Measurements from ENCODE around the gene WNT8A. TPM values are rescaled to one million over a fixed set of nuclear protein-coding genes. Genes with fewer than 3 reads are reported as not detected.

The WNT8A gene
- total and polyA plus RNA-seq, 2 experiments from 2014 or later, result not detected

DNA sequence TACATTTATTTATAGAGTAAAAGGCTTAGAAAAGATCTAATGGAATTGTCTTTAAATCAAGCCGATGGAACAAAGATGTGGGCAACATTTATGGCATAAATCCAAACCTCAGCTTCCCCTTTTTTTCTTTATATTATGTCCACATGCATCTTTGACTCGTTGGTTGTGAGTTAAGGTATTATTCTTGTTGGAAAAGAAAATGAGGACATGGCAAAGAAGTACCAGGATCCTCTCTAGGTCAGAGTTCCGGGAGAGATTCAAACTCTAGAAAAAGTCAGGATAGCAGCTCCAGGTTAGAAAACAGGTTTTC, 55.9 kb downstream of the WNT8A start:
- Histone ChIP-seq H3K4me3 (no peak overlapping the region), H3K9me2 (replicated peaks; ENCODE audit: insufficient read depth) (no peaks in the 10 kb centered on the region), H4K20me1 (ENCODE audit: insufficient read depth, poor library complexity, severe bottlenecking) (no peaks in the 10 kb centered on the region), H3K27ac (no peak overlapping the region), H3K9me3 (ENCODE audit: low read depth) (no peaks in the 10 kb centered on the region), H3K4me1 (ENCODE audit: insufficient read depth) (no peaks in the 10 kb centered on the region), H2AFZ (peak overlapping the region; percentile 77), H3K79me2 (no peaks in the 10 kb centered on the region), H3K27me3 (no peaks in the 10 kb centered on the region), H3K36me3 (replicated peaks; ENCODE audit: insufficient read depth, low read depth) (no peaks in the 10 kb centered on the region), H3K4me2 (peak overlapping the region; percentile 82)
- WGBS (ENCODE audit: low lambda C conversion rate, missing lambda C conversion rate), result 73% methylated on average over 3 of the region's 3 CpGs
- no peak for DNase-seq (ENCODE audit: low spot score)
- TF ChIP-seq EZH2 (IDR thresholded peaks at IDR 0.05; ENCODE audit: borderline replicate concordance) (no peak), EZH2phosphoT487 (IDR thresholded peaks at IDR 0.05; ENCODE audit: low read depth, severe bottlenecking, unreplicated experiment) (no peak)
- TF ChIP-seq, protein P1, sequence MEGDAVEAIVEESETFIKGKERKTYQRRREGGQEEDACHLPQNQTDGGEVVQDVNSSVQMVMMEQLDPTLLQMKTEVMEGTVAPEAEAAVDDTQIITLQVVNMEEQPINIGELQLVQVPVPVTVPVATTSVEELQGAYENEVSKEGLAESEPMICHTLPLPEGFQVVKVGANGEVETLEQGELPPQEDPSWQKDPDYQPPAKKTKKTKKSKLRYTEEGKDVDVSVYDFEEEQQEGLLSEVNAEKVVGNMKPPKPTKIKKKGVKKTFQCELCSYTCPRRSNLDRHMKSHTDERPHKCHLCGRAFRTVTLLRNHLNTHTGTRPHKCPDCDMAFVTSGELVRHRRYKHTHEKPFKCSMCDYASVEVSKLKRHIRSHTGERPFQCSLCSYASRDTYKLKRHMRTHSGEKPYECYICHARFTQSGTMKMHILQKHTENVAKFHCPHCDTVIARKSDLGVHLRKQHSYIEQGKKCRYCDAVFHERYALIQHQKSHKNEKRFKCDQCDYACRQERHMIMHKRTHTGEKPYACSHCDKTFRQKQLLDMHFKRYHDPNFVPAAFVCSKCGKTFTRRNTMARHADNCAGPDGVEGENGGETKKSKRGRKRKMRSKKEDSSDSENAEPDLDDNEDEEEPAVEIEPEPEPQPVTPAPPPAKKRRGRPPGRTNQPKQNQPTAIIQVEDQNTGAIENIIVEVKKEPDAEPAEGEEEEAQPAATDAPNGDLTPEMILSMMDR (IDR thresholded peaks at IDR 0.05; ENCODE audit: poor library complexity), result no peak

DNA sequence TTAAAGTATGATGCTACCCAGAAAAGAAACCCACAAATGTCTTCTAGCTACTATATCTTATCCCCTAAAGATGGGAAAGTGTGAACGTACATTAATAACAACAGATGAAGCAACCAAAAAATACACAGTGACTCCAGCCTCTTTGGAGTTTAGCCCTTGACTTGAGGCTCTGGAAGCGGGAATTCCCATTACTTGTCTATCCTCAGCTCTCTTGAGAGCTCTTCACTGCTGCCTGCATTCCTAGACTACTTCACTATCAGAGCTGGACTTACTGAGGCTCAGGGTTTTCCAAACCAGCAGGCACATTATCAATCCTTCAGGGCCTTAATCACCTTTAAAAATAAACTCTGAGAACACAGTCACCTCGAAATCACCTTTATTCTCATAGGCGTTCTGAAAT, 56.4 kb downstream of the WNT8A start:
- Histone ChIP-seq H2AFZ (no peak overlapping the region), H3K9me3 (ENCODE audit: low read depth) (no peaks in the 10 kb centered on the region), H3K4me1 (ENCODE audit: insufficient read depth) (no peaks in the 10 kb centered on the region), H3K79me2 (no peaks in the 10 kb centered on the region), H3K9me2 (replicated peaks; ENCODE audit: insufficient read depth) (no peaks in the 10 kb centered on the region), H3K36me3 (replicated peaks; ENCODE audit: insufficient read depth, low read depth) (no peaks in the 10 kb centered on the region), H3K27me3 (no peaks in the 10 kb centered on the region), H4K20me1 (ENCODE audit: insufficient read depth, poor library complexity, severe bottlenecking) (no peaks in the 10 kb centered on the region), H3K27ac (no peak overlapping the region), H3K4me2 (no peak overlapping the region), H3K4me3 (no peak overlapping the region)
- 68% methylated on average over 4 of the region's 4 CpGs for WGBS (ENCODE audit: low lambda C conversion rate, missing lambda C conversion rate)
- no peak for TF ChIP-seq EZH2phosphoT487 (IDR thresholded peaks at IDR 0.05; ENCODE audit: low read depth, severe bottlenecking, unreplicated experiment)
- no peak for TF ChIP-seq EZH2 (IDR thresholded peaks at IDR 0.05; ENCODE audit: borderline replicate concordance)
- TF ChIP-seq, protein P1 (IDR thresholded peaks at IDR 0.05; ENCODE audit: poor library complexity), result no peak
- no peak for DNase-seq (ENCODE audit: low spot score)

Small RNA genes lying within 50 kb of the gene (small RNA-seq; reads per million reads assigned to genes)
- gene RNU6-1148P (not detected), gene RNU6-460P (not detected), gene RNU6-888P (not detected)

Other genes starting within 250 kb of the WNT8A start
- gene MYOT, start 216.2 kb upstream of the WNT8A start, total RNA-seq, result not detected in 2 replicates
- gene MYOT, start 216.2 kb upstream of the WNT8A start, polyA plus RNA-seq, result not detected in 2 replicates
- gene PKD2L2, start 194.6 kb upstream of the WNT8A start, total RNA-seq, result not detected in 2 replicates
- 0.09 and 0.11 TPM in 2 replicates for gene PKD2L2, start 194.6 kb upstream of the WNT8A start, polyA plus RNA-seq
- gene FAM13B, start 51.0 kb upstream of the WNT8A start, total RNA-seq, result 19.6 and 22.7 TPM in 2 replicates
- gene FAM13B, start 51.0 kb upstream of the WNT8A start, polyA plus RNA-seq, result 8.1 and 9.4 TPM in 2 replicates
- gene NME5, start 55.4 kb downstream of the WNT8A start, total RNA-seq, result 2.2 and 2.3 TPM in 2 replicates
- 1.8 and 2.6 TPM in 2 replicates for gene NME5, start 55.4 kb downstream of the WNT8A start, polyA plus RNA-seq
- 39.2 and 50.9 TPM in 2 replicates for gene BRD8, start 94.6 kb downstream of the WNT8A start, total RNA-seq
- 50.7 and 53.0 TPM in 2 replicates for gene BRD8, start 94.6 kb downstream of the WNT8A start, polyA plus RNA-seq
- gene KIF20A, start 95.1 kb downstream of the WNT8A start, total RNA-seq, result 12.0 and 12.3 TPM in 2 replicates
- gene KIF20A, start 95.1 kb downstream of the WNT8A start, polyA plus RNA-seq, result 9.0 and 10.5 TPM in 2 replicates
- 32.3 and 33.2 TPM in 2 replicates for gene CDC23, start 129.3 kb downstream of the WNT8A start, total RNA-seq
- 31.0 and 35.0 TPM in 2 replicates for gene CDC23, start 129.3 kb downstream of the WNT8A start, polyA plus RNA-seq
- gene GFRA3, start 190.6 kb downstream of the WNT8A start, total RNA-seq, result 1.6 and 2.2 TPM in 2 replicates
- 3.2 and 4.2 TPM in 2 replicates for gene GFRA3, start 190.6 kb downstream of the WNT8A start, polyA plus RNA-seq
- 2.3 and 3.7 TPM in 2 replicates for gene CDC25C, start 247.8 kb downstream of the WNT8A start, total RNA-seq
- 1.6 and 3.1 TPM in 2 replicates for gene CDC25C, start 247.8 kb downstream of the WNT8A start, polyA plus RNA-seq